ENCODE results near the gene RSRC1.
"Not testable (repeated sequence)": the region's sequence is repeated elsewhere in the genome, so short reads cannot be mapped to it uniquely, and the experiment has no call there.

Gene RSRC1

DNA sequence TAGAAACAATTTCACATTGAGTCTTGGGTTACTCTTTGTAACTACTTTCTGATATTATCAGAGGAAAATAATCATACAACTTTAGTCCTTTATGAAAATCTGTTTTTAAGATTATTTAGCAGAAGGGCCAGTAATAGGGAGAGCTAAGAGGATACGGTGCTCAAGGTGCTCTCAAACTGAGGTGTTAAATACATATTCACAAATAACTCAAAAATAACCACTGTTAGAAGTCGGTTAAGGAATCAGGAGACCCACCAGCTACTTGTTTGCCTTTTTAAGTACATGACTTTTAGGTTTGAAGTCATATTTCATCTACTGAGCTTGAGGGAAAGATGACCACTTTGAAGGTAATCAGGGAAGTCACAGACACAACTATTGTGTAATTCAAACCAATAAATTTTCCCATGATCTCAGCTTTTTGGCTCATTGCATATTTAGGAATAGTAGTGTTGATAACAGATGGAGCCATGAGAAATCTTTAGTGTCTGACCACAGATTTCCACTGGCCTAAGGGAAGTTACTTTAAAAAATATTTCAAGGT, 1.4 kb upstream of the RSRC1 start:
- Histone ChIP-seq H3K36me3 (ENCODE audit: control insufficient read depth, insufficient read depth, low read length) (no peaks in the 10 kb centered on the region), H3K4me1 (ENCODE audit: control insufficient read depth, insufficient read depth, low read length) (peaks cover 35% of the 10 kb centered on the region), H3K9ac (ENCODE audit: low read depth, low read length) (no peak overlapping the region), H3K9me3 (ENCODE audit: control insufficient read depth, insufficient read depth, low read length) (no peaks in the 10 kb centered on the region), H3K27ac (ENCODE audit: low read depth, low read length) (no peak overlapping the region), H3K27me3 (ENCODE audit: control insufficient read depth, insufficient read depth, low read length) (peaks cover 62% of the 10 kb centered on the region), H3K4me3 (ENCODE audit: low read depth, low read length) (no peak overlapping the region)

DNA sequence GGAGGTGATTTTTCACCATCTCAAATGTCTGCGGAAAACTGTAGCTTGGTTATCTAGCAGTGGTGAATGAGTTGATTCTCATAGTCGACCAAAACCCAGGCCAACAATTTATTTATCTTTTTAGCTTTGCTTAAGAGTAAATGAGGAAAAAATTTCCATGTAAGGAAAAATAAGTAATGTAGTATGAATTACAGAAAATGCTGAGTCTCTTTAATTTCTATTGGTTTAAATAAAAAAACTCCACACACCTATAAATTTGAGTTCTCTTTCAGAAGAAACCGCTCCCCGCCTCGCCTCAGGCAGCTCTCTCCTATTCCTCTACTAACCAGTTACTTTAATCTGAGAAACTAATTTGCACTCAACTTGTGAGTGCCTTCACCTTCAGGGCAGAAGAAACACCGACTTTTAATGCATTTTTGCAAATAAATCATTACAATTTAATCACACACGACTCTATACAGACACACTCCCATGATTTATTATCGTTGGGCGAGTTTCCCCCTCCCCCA, 540 bp upstream of the RSRC1 start:
- Histone ChIP-seq H3K36me3 (ENCODE audit: control insufficient read depth, insufficient read depth, low read length) (no peaks in the 10 kb centered on the region), H3K9ac (ENCODE audit: low read depth, low read length) (peak overlapping the region; percentile 41; the same call in 1 of the 2 replicates), H3K27ac (ENCODE audit: low read depth, low read length) (no peak overlapping the region), H3K9me3 (ENCODE audit: control insufficient read depth, insufficient read depth, low read length) (no peaks in the 10 kb centered on the region), H3K27me3 (ENCODE audit: control insufficient read depth, insufficient read depth, low read length) (peaks cover 54% of the 10 kb centered on the region), H3K4me1 (ENCODE audit: control insufficient read depth, insufficient read depth, low read length) (peaks cover 26% of the 10 kb centered on the region), H3K4me3 (ENCODE audit: low read depth, low read length) (peak overlapping the region; percentile 97)

DNA sequence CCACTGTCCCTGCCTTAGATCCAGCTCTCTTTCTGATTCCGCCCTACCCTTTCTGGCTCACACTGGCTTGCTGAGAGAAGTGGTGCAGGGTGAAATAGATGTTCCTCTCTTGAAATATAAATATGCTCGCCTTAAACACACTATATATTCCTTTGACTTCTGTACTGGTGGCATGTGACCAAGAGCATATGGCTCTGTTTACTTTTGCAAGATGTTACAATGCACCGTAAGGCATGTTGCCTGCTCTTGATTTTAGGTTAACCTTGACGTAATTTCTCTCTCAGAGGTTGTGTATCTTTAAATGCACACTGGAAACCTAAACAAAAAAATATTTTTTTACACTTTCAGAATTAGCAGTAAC, 749 bp downstream of the RSRC1 start:
- no peaks in the 10 kb centered on the region for H3K9me3 ChIP-seq (ENCODE audit: control insufficient read depth, insufficient read depth, low read length)
- peak overlapping the region; percentile 94 for H3K27ac ChIP-seq (ENCODE audit: low read depth, low read length)
- peaks cover 41% of the 10 kb centered on the region for H3K27me3 ChIP-seq (ENCODE audit: control insufficient read depth, insufficient read depth, low read length)
- H3K4me3 ChIP-seq (ENCODE audit: low read depth, low read length) = peak overlapping the region; percentile 97
- peaks cover 23% of the 10 kb centered on the region for H3K4me1 ChIP-seq (ENCODE audit: control insufficient read depth, insufficient read depth, low read length)
- H3K36me3 ChIP-seq (ENCODE audit: control insufficient read depth, insufficient read depth, low read length) = no peaks in the 10 kb centered on the region
- H3K9ac ChIP-seq (ENCODE audit: low read depth, low read length) = peak overlapping the region; percentile 88

DNA sequence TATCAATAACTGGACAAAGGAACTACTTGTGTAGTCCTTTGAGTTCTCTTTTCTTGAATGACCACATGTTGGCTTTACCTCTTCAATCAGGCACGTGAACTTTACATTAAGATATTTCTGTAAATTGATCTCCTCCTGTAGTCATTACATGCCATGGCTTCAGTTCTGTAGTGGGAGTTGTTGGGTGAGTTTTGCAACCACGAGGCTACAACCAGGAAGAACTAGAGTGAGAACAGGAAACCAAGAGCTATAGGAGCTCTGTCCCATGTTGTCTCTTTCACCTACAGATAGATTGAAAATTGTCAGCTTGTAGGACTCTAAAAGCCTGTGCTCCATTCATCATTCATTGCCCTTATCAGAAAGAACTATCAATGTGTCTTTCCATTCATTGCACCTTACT, 2.0 kb downstream of the RSRC1 start:
- no peak overlapping the region for H3K27ac ChIP-seq (ENCODE audit: low read depth, low read length)
- H3K4me1 ChIP-seq (ENCODE audit: control insufficient read depth, insufficient read depth, low read length) = peaks cover 20% of the 10 kb centered on the region
- no peak overlapping the region for H3K4me3 ChIP-seq (ENCODE audit: low read depth, low read length)
- no peaks in the 10 kb centered on the region for H3K9me3 ChIP-seq (ENCODE audit: control insufficient read depth, insufficient read depth, low read length)
- H3K36me3 ChIP-seq (ENCODE audit: control insufficient read depth, insufficient read depth, low read length) = no peaks in the 10 kb centered on the region
- no peak overlapping the region for H3K9ac ChIP-seq (ENCODE audit: low read depth, low read length)
- H3K27me3 ChIP-seq (ENCODE audit: control insufficient read depth, insufficient read depth, low read length) = peaks cover 29% of the 10 kb centered on the region

DNA sequence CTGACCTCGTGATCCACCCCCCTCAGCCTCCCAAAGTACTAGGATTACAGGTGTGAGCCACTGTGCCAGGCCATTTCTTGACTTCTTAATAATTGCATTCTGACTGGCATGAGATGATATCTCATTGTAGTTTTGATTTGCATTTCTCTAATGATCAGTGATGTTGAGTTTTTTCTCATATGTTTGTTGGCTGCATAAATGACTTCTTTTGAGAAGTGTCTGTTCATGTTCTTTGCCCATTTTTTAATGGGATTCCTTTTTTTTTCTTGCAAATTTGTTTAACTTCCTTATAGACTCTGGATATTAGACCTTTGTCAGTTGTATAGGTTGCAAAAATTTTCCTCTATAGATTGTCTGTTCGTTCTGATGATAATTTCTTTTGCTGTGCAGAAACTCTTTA, 3.7 kb downstream of the RSRC1 start:
- H3K4me3 ChIP-seq (ENCODE audit: low read depth, low read length); H3K9ac ChIP-seq (ENCODE audit: low read depth, low read length); H3K4me1 ChIP-seq (ENCODE audit: control insufficient read depth, insufficient read depth, low read length); H3K27ac ChIP-seq (ENCODE audit: low read depth, low read length); H3K9me3 ChIP-seq (ENCODE audit: control insufficient read depth, insufficient read depth, low read length); H3K36me3 ChIP-seq (ENCODE audit: control insufficient read depth, insufficient read depth, low read length): not testable (repeated sequence)
- peaks cover 11% of the 10 kb centered on the region for H3K27me3 ChIP-seq (ENCODE audit: control insufficient read depth, insufficient read depth, low read length)

DNA sequence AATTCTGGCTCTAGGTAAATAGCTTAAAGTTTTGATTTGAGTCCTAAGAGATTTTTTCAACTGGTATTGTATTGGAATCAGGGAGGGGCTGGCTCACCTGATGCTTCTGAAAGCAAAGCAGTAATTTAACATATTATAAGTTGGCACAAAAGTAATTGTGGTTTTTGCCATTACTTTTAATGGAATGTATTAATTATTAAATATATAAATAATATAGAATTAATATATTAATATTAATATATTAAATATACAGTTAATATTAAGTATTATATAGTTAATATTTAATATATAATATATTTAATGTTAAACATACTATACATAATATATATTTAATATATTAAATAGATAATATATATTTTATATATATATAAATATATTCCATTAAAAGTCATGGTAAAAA, 10.4 kb downstream of the RSRC1 start:
- no peak overlapping the region for H3K27ac ChIP-seq (ENCODE audit: low read depth, low read length)
- no peaks in the 10 kb centered on the region for H3K9me3 ChIP-seq (ENCODE audit: control insufficient read depth, insufficient read depth, low read length)
- H3K4me1 ChIP-seq (ENCODE audit: control insufficient read depth, insufficient read depth, low read length) = no peaks in the 10 kb centered on the region
- no peak overlapping the region for H3K4me3 ChIP-seq (ENCODE audit: low read depth, low read length)
- H3K36me3 ChIP-seq (ENCODE audit: control insufficient read depth, insufficient read depth, low read length) = peaks cover 5% of the 10 kb centered on the region; the same call in 1 of the 2 replicates
- no peaks in the 10 kb centered on the region for H3K27me3 ChIP-seq (ENCODE audit: control insufficient read depth, insufficient read depth, low read length)
- H3K9ac ChIP-seq (ENCODE audit: low read depth, low read length) = no peak overlapping the region

DNA sequence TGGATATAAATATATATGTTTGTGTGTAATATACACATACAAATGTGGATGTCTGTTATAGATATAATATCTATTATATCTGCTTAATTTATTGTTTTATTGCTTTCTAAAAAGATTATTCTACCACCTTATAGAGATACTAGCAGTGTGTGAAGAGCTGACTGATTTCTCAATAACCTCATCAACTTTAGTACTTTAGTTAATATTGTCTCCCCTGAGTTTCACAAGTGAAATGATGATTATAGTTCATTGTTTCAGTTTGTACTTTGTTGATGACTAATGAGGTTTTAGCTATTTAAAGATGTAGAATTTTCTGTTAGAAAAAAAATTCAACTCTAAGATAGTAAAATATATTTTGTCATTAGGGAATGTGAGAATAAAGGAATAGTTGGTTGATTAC, 11.4 kb downstream of the RSRC1 start:
- Histone ChIP-seq H3K36me3 (ENCODE audit: control insufficient read depth, insufficient read depth, low read length) (peaks cover 5% of the 10 kb centered on the region; the same call in 1 of the 2 replicates), H3K9me3 (ENCODE audit: control insufficient read depth, insufficient read depth, low read length) (no peaks in the 10 kb centered on the region), H3K27me3 (ENCODE audit: control insufficient read depth, insufficient read depth, low read length) (no peaks in the 10 kb centered on the region), H3K4me1 (ENCODE audit: control insufficient read depth, insufficient read depth, low read length) (no peaks in the 10 kb centered on the region), H3K9ac (ENCODE audit: low read depth, low read length) (no peak overlapping the region), H3K4me3 (ENCODE audit: low read depth, low read length) (no peak overlapping the region), H3K27ac (ENCODE audit: low read depth, low read length) (no peak overlapping the region)

DNA sequence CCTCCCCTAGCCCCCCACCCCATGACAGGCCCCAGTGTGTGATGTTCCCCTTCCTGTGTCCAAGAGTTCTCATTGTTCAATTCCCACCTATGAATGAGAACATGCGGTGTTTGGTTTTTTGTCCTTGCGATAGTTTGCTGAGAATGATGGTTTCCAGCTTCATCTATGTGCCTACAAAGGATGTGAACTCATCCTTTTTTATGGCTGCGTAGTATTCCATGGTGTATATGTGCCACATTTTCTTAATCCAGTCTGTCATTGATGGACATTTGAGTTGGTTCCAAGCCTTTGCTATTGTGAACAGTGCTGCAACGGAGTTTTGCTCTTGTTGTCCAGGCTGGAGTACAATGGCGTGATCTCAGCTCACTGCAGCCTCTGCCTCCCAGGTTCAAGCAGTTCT, 12.8 kb downstream of the RSRC1 start:
- not testable (repeated sequence) for H3K36me3 ChIP-seq (ENCODE audit: control insufficient read depth, insufficient read depth, low read length); H3K27ac ChIP-seq (ENCODE audit: low read depth, low read length); H3K27me3 ChIP-seq (ENCODE audit: control insufficient read depth, insufficient read depth, low read length); H3K9me3 ChIP-seq (ENCODE audit: control insufficient read depth, insufficient read depth, low read length); H3K9ac ChIP-seq (ENCODE audit: low read depth, low read length); H3K4me3 ChIP-seq (ENCODE audit: low read depth, low read length); H3K4me1 ChIP-seq (ENCODE audit: control insufficient read depth, insufficient read depth, low read length)

DNA sequence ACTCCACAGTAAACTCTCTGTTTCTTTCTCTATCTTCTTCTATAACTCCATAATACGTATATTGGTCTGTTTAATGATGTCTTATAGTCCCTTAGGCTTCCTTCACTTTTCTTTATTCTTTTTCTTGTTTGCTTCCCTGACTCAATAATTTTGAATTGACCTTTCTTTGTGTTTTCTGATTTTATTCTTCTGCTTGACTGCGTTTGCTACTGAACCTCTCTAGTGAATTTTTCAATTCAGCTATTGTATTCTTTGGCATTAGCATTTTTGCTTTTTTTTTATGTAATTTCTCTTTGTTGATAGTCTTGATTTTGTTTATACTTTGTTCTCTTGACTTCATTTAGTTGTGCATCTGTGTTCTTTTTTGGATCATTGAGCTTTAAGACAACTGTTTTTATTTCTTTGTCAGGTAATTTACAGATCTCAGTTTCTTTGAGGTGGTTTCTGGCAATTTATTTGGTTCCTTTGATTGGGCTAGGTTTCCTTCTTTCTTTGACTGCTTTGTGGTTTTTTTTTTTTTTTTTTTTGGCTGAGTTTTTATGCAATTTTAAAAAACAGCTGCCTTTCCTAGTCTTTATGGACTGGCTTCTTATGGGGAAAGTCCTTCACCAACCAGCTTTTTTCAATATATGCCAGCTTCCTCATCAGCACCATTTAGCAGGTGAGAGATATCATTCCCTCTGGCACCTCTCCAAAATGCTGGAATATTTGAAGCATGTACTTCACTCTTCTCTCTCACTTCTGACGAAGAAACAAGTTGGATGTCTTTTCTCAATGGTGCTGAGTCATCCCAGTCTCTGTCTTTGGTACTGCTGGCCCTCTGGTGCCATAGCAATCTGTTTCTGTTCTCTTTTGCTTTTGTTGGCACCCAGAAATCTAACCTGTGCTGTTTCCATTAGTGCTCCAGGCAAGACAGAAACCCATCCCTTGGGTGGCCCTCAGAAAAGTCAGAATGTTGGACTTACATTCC, 17.6 kb downstream of the RSRC1 start:
- Histone ChIP-seq H3K36me3 (ENCODE audit: control insufficient read depth, insufficient read depth, low read length) (peaks cover 5% of the 10 kb centered on the region; the same call in 1 of the 2 replicates), H3K27me3 (ENCODE audit: control insufficient read depth, insufficient read depth, low read length) (no peaks in the 10 kb centered on the region), H3K27ac (ENCODE audit: low read depth, low read length) (no peak overlapping the region), H3K4me1 (ENCODE audit: control insufficient read depth, insufficient read depth, low read length) (peaks cover 13% of the 10 kb centered on the region; the same call in 1 of the 2 replicates), H3K9ac (ENCODE audit: low read depth, low read length) (no peak overlapping the region), H3K4me3 (ENCODE audit: low read depth, low read length) (no peak overlapping the region), H3K9me3 (ENCODE audit: control insufficient read depth, insufficient read depth, low read length) (no peaks in the 10 kb centered on the region)

DNA sequence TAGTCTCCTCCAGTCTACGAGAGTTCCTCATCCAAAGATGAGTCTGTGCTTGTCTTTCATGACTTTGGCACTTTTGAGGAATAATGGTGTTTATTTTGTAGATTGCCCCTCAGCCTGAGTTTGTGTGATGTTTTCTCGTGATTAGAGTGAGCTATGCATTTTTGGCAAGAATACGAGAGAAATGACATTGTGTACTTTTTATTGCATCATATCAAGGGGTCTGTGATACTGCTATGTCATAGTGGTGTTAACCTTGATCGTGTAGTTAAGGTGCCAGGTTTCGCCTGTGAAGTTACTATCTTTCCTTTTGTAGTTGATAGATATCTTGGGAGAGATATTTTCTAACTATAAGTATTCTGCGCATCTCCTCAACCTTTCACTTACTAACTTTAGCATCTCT, 18.9 kb downstream of the RSRC1 start:
- Histone ChIP-seq H3K36me3 (ENCODE audit: control insufficient read depth, insufficient read depth, low read length) (peaks cover 2% of the 10 kb centered on the region; the same call in 1 of the 2 replicates), H3K27ac (ENCODE audit: low read depth, low read length) (no peak overlapping the region), H3K4me1 (ENCODE audit: control insufficient read depth, insufficient read depth, low read length) (peaks cover 13% of the 10 kb centered on the region; the same call in 1 of the 2 replicates)

DNA sequence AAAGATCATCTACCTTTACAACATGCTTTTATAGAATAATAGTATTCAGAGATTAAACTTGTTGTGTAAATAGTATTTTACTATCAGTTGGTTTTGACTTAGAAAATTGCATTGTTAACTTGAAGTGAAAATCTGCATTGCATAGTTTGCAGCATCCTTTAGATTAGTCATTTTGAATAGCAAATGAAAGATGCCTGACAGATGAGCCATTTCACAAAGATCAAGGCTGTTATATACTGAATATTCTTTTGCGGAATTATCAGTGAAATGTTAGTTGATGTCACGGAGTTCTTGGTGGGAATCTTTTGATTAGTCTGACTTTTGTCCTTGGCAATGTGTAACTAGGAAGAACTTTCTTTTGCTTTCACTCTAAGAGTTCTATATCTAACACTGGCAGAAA, 24.5 kb downstream of the RSRC1 start:
- H3K4me3 ChIP-seq (ENCODE audit: low read depth, low read length) = no peak overlapping the region
- no peak overlapping the region for H3K9ac ChIP-seq (ENCODE audit: low read depth, low read length)
- no peaks in the 10 kb centered on the region for H3K36me3 ChIP-seq (ENCODE audit: control insufficient read depth, insufficient read depth, low read length)
- no peak overlapping the region for H3K27ac ChIP-seq (ENCODE audit: low read depth, low read length)
- no peaks in the 10 kb centered on the region for H3K27me3 ChIP-seq (ENCODE audit: control insufficient read depth, insufficient read depth, low read length)
- no peaks in the 10 kb centered on the region for H3K9me3 ChIP-seq (ENCODE audit: control insufficient read depth, insufficient read depth, low read length)
- H3K4me1 ChIP-seq (ENCODE audit: control insufficient read depth, insufficient read depth, low read length) = no peaks in the 10 kb centered on the region

More for the DNA sequence above, 18.9 kb downstream of the RSRC1 start:
- Histone ChIP-seq H3K9ac (ENCODE audit: low read depth, low read length) (no peak overlapping the region), H3K9me3 (ENCODE audit: control insufficient read depth, insufficient read depth, low read length) (no peaks in the 10 kb centered on the region), H3K4me3 (ENCODE audit: low read depth, low read length) (no peak overlapping the region), H3K27me3 (ENCODE audit: control insufficient read depth, insufficient read depth, low read length) (no peaks in the 10 kb centered on the region)
